Mucosa of descending colon (tissue), 3 donors: ENCODE results near the gene MEF2C. TPM values are rescaled to one million over a fixed set of nuclear protein-coding genes. Genes with fewer than 3 reads are reported as not detected.

ENCODE experiments used
- ATAC-seq: fragments of 200-7000 bp; cut with Tn5 transposase; one replicate; pipeline ENCODE4 v1.9.1; 2020; ENCODE audit warnings: mild to moderate bottlenecking, moderate library complexity
- DNase-seq, 3 donors: peaks; one replicate each; pipeline ENCODE4 v3.0.0-alpha.2; 2020
- H3K36me3 ChIP-seq: fragments of 200-600 bp; one replicate; pipeline ENCODE4 v1.8.0; 2021; ENCODE audit warnings: low read depth, mild to moderate bottlenecking
- H3K4me1 ChIP-seq: fragments of 200-600 bp; one replicate; pipeline ENCODE4 v1.8.0; 2021; ENCODE audit warnings: low read depth, mild to moderate bottlenecking
- H3K4me3 ChIP-seq: fragments of 200-600 bp; one replicate; pipeline ENCODE4 v1.8.0; 2021; ENCODE audit warnings: mild to moderate bottlenecking
- H3K9me3 ChIP-seq: fragments of 200-600 bp; one replicate; pipeline ENCODE4 v1.8.0; 2021; ENCODE audit warnings: mild to moderate bottlenecking
- CTCF ChIP-seq: fragments of 200-600 bp; IDR thresholded peaks from one replicate; pipeline ENCODE4 v1.8.0; 2022; ENCODE audit warnings: antibody characterized with exemption, mild to moderate bottlenecking
- intact Hi-C, 2 donors: fragments of 100-400 bp; cut with DNase I in 1 of 2; cut with micrococcal nuclease in 1 of 2; formaldehyde crosslinking; loops; one replicate each; pipeline versions ENCODE4 v1.11.0 to v1.11.1; 2022; cut with DNase I, micrococcal nuclease
- long read RNA-seq, 2 donors: library from polyadenylated mRNA; unstranded; transcript quantifications; one replicate each; pipeline ENCODE4 v2.0.0, GENCODE V29; 2019 to 2021
- total RNA-seq, 3 donors: library from RNA; stranded (reverse); fragmentation: NEBNext Ultra II Directional in 2 of 3; extraction: Animal tissue kit (Norgen Biotek cat#: 25700) in 2 of 3; gene quantifications; one replicate each; pipeline versions ENCODE4 v1.2.1 to v1.2.4, GENCODE V29; 2021 to 2023
- donor health status: DM: no; HTN: no; CAD: no; lungs with moderate emphysema.
- donor health status: DM: no; HTN: no; CAD: no.
- donor health status: DM: no; HTN: yes; CAD: no.

Gene MEF2C
- total RNA-seq, result 10 to 100 TPM; 19.3 to 44.0 (median 32.6) TPM
- long read RNA-seq, donor 1, transcript MEF2C-217 (10 exons, 3,446 nt), result major isoform, 5 of 15 reads
- long read RNA-seq, donor 1, partial matches to known transcripts, result 2 of 15 reads
- long read RNA-seq, donor 1, other reads (novel, unspliced or antisense), result 7 of 15 reads
- long read RNA-seq, donor 2, partial matches to known transcripts, result 2 of 3 reads
- long read RNA-seq, donor 2, other reads (novel, unspliced or antisense), result 1 of 3 reads

DNA sequence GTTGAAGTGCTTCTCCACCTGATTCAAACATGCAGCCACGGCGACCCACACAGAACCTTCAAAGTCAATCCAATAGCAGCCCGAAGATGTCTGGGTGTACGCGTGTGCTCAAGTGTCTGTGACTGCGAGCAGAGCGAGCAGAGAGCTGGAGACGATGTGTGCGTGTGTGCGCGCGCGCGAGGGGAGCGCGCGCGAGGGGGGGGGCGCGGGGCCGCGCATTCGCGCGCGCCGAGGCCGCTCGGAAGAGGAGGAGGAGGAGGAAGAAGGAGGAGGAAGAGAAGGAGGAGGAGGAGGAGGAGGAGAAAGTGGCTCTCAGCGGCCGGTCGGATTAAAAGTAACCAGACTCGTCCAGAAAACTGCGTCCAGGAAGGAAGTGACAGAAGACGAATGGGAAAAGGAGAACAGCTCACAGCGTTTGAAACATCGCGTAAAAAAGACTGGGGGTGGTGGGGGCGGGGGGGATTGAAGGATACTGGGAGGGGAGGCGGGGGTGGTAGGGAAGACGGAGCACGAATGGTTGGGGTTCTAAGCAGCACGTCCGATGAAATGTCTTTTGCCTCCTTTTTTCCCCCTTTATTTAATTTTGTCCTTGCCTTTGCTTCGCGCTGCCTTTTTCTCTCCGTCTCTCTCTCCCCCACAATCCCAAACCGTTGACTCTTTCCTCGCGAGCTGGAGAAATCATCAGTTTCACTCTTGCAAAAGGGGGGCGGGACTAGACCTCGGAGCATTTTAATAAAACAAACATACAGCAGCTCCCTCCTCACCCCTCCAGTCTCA, at the start of gene MEF2C:
TSS of gene MEF2C (minus strand) at position 126 of the 777 bp plus-strand sequence. CDS start 59,396 bp downstream, outside the sequence.
- peaks cover 17% of the 10 kb centered on the region for H3K4me1 ChIP-seq
- ATAC-seq (peak; percentile 89), DNase-seq (peak; percentile 80 to 85 (median 83))
- no peaks in the 10 kb centered on the region for H3K9me3 ChIP-seq
- no peak for TF ChIP-seq CTCF
- intact Hi-C loops, result loop anchor here in 1 of 2 donors (10.0 kb wide), 1 partner anchor 62 kb away; no protein-coding TSS in a partner anchor
- H3K36me3 ChIP-seq, result no peaks in the 10 kb centered on the region
- H3K4me3 ChIP-seq, result peak within 1 kb of the TSS; percentile 18

GRCh38 chr5:88932541-88932940, 49.6 kb upstream of the MEF2C start:
- Histone ChIP-seq H3K4me1 (peaks cover 11% of the 10 kb centered on the region), H3K9me3 (no peaks in the 10 kb centered on the region), H3K4me3 (no peak overlapping the region), H3K36me3 (no peaks in the 10 kb centered on the region)
- intact Hi-C loops, result no loop called here
- no peak for TF ChIP-seq CTCF
- no peak for ATAC-seq
- no peak for DNase-seq

- Histone ChIP-seq H3K4me1 (peaks cover 7% of the 10 kb centered on the region), H3K9me3 (no peaks in the 10 kb centered on the region), H3K36me3 (no peaks in the 10 kb centered on the region), H3K4me3 (no peak overlapping the region)
- TF ChIP-seq CTCF, result no peak
- DNase-seq (no peak), ATAC-seq (no peak)
- intact Hi-C loops, result no loop called here
Measured at GRCh38 chr5:88930335-88930734, 47.4 kb upstream of the MEF2C start.

- peaks cover 7% of the 10 kb centered on the region for H3K4me1 ChIP-seq
- H3K4me3 ChIP-seq, result no peak overlapping the region
- H3K9me3 ChIP-seq, result no peaks in the 10 kb centered on the region
- no peak for TF ChIP-seq CTCF
- no peak for DNase-seq
- no peaks in the 10 kb centered on the region for H3K36me3 ChIP-seq
- no peak for ATAC-seq
- intact Hi-C loops, result no loop called here
Measured at GRCh38 chr5:88929385-88929784, 46.4 kb upstream of the MEF2C start.

DNA sequence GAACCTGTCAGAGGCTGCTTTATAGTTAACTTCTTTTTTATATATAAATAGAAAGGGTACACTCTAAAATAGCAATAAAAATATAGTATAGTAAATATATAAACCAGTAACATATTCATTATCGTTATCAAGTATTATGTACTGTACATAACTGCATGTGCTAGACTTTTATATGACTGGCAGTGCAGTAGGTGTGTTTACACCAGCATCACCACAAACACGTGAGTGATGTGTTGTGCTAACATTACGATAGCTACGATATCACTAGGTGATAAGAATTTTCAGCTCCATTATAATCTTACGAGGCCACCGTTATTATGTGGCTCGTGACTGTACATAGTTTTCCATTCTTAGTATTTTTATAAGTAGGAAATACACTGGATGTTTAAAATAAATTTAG, 43.8 kb upstream of the MEF2C start:
- Histone ChIP-seq H3K36me3 (no peaks in the 10 kb centered on the region), H3K4me1 (peaks cover 7% of the 10 kb centered on the region), H3K9me3 (no peaks in the 10 kb centered on the region), H3K4me3 (no peak overlapping the region)
- peak; percentile 55 for ATAC-seq
- no peak for TF ChIP-seq CTCF
- intact Hi-C loops, result no loop called here
- DNase-seq, result no peak
